ENCODE results near the gene SLC25A42.
"Not testable (repeated sequence)": the region's sequence is repeated elsewhere in the genome, so short reads cannot be mapped to it uniquely, and the experiment has no call there.

Gene SLC25A42

GRCh38 chr19:19139876-19140229 is 76.1 kb downstream of the SLC25A42 start:
- DNase-seq, result no peak

- no peak for DNase-seq
Measured at GRCh38 chr19:19140476-19140875, 76.7 kb downstream of the SLC25A42 start.

GRCh38 chr19:19142347-19142746 is 78.6 kb downstream of the SLC25A42 start:
- DNase-seq, result no peak

- no peak for DNase-seq
Measured at GRCh38 chr19:19145281-19145680, 81.5 kb downstream of the SLC25A42 start.

GRCh38 chr19:19145684-19146608 is 82.2 kb downstream of the SLC25A42 start:
- peak; percentile 85 for DNase-seq

- DNase-seq, result no peak
Measured at GRCh38 chr19:19146865-19147264, 83.1 kb downstream of the SLC25A42 start.

- no peak for DNase-seq
Measured at GRCh38 chr19:19147344-19147743, 83.5 kb downstream of the SLC25A42 start.

- DNase-seq, result not testable (repeated sequence)
Measured at GRCh38 chr19:19148504-19148903, 84.7 kb downstream of the SLC25A42 start.

- DNase-seq, result no peak
Measured at GRCh38 chr19:19149435-19149834, 85.6 kb downstream of the SLC25A42 start.

GRCh38 chr19:19151418-19151817 is 87.6 kb downstream of the SLC25A42 start:
- DNase-seq, result no peak

- DNase-seq, result no peak
Measured at GRCh38 chr19:19152668-19153384, 89.0 kb downstream of the SLC25A42 start.

GRCh38 chr19:19154768-19155494 is 91.1 kb downstream of the SLC25A42 start:
- no peak for DNase-seq

- no peak for DNase-seq
Measured at GRCh38 chr19:19155495-19156219, 91.9 kb downstream of the SLC25A42 start.

GRCh38 chr19:19157808-19158207 is 94.0 kb downstream of the SLC25A42 start:
- no peak for DNase-seq

- DNase-seq, result no peak
Measured at GRCh38 chr19:19159534-19159933, 95.7 kb downstream of the SLC25A42 start.

- no peak for DNase-seq
Measured at GRCh38 chr19:19160461-19161035, 96.8 kb downstream of the SLC25A42 start.

- DNase-seq, result no peak
Measured at GRCh38 chr19:19162495-19162894, 98.7 kb downstream of the SLC25A42 start.
